Esophagus squamous epithelium (tissue), 5 donors: Measurements from ENCODE around the gene DNAJB1. TPM values are rescaled to one million over a fixed set of nuclear protein-coding genes. Genes with fewer than 3 reads are reported as not detected.
A peak's percentile ranks its signal among the peaks of the same experiment; 100 is the strongest.
"Not testable (repeated sequence)": the region's sequence is repeated elsewhere in the genome, so short reads cannot be mapped to it uniquely, and the experiment has no call there.

Source experiments
- DNase-seq: peaks from one replicate; lab custom pipeline; 2025; lab: John Stamatoyannopoulos, UW
- H3K27ac ChIP-seq, 4 donors: fragments of 200-600 bp; sonication (generic); one replicate each; pipeline ENCODE4 v1.5.1; 2016 to 2019; ENCODE audit warnings: mild to moderate bottlenecking in 1 of 4
- H3K27me3 ChIP-seq, 4 donors: fragments of 200-600 bp; sonication (generic); 1 replicate in 3 of 4; 2 replicates in 1 of 4; pipeline versions ENCODE4 v1.5.1 to v1.6.0; 2017 to 2021; ENCODE audit warnings: antibody characterized with exemption in 1 of 4
- H3K36me3 ChIP-seq, 3 donors: fragments of 200-600 bp; sonication (generic); one replicate each; pipeline ENCODE4 v1.5.1; 2016 to 2019
- H3K4me1 ChIP-seq, 3 donors: fragments of 200-600 bp; sonication (generic); one replicate each; pipeline ENCODE4 v1.5.1; 2017 to 2019
- H3K4me3 ChIP-seq, 4 donors: fragments of 200-600 bp; sonication (generic); 1 replicate in 3 of 4; 2 replicates in 1 of 4; pipeline ENCODE4 v1.5.1; 2016 to 2019; ENCODE audit warnings: mild to moderate bottlenecking in 2 of 4, moderate library complexity in 1 of 4
- H3K9me3 ChIP-seq, 3 donors: fragments of 200-600 bp; sonication (generic); one replicate each; pipeline ENCODE4 v1.5.1; 2016 to 2019
- CTCF ChIP-seq, 6 experiments: fragments of 450-650 bp in 4 of 6; fragments of 200-600 bp in 2 of 6; sonication (generic) in 2 of 6; IDR thresholded peaks; one replicate each; pipeline ENCODE4 v1.5.1; 2016 to 2019; ENCODE audit warnings: antibody characterized with exemption in 6 of 6, mild to moderate bottlenecking in 4 of 6, moderate library complexity in 4 of 6
- POLR2A ChIP-seq, 4 donors: fragments of 450-650 bp; IDR thresholded peaks; one replicate each; pipeline ENCODE4 v1.6.1; 2017; ENCODE audit warnings: antibody characterized with exemption in 4 of 4, mild to moderate bottlenecking in 4 of 4, moderate library complexity in 3 of 4
- WGBS, 2 donors: methylation state at CpG; one replicate each; pipeline ENCODE4 v1.1.5; 2018; 5-methylcytosine and 5-hydroxymethylcytosine counted together
- intact Hi-C: fragments of 100-400 bp; cut with DNase I; formaldehyde crosslinking; loops from one replicate; pipeline ENCODE4 v1.15.0; 2022
- total RNA-seq, 4 donors: library from RNA; depleted of rRNA; stranded (reverse); fragments of >200 nt; gene quantifications; one replicate each; pipeline ENCODE4 v1.1.0, GENCODE V29; 2016
- donor health status: DM: yes; HTN: yes; CAD: no.

The DNAJB1 gene
- total RNA-seq, 4 donors from 2014 or later: 182 to 294 (median 224) TPM

DNA sequence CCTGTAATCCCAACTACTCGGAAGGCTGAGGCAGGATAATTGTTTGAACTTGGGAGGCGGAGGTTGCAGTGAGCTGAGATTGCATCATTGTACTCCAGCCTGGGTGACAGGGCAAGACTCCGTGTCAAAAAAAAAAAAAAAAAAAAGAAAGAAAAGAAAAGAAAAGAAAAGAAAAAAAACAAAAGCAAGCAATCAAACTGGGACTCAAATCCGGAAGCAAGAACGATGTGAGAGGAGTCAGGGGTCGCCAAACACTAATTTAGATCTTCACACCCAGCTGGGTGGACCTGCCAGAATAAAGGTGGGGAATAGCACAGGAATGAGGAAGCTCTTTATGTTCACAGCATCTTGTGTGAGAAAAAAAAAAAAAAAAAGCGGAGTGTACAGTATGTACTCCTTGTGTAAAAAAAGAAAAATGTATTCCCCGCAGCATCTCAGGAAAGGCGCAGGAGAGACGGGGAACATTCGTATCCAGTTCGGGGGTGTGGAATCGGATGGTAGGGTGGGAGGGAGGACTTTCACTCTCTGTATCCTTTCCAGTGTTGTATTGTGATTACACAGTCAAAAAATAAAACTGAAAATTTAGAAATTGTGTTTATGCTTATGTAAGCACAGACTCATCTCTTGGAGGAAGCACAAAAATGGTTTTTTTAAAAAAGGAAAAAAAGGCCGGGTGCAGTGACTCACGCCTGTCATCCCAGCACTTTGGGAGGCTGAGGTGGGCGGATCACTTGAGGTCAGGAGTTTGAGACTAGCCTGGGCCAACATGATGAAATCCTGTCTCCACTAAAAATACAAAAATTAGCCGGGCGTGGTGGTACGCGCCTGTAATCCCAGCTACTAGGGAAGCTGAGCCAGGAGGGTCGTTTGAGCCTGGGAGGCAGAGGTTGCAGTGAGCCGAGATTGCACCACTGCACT is 7.6 kb downstream of the DNAJB1 start:
- intact Hi-C loops: no loop called here
- DNase-seq: no peak
- 26 to 27% methylated on average over 20 to 22 of the region's 22 CpGs for WGBS, 2 donors

DNA sequence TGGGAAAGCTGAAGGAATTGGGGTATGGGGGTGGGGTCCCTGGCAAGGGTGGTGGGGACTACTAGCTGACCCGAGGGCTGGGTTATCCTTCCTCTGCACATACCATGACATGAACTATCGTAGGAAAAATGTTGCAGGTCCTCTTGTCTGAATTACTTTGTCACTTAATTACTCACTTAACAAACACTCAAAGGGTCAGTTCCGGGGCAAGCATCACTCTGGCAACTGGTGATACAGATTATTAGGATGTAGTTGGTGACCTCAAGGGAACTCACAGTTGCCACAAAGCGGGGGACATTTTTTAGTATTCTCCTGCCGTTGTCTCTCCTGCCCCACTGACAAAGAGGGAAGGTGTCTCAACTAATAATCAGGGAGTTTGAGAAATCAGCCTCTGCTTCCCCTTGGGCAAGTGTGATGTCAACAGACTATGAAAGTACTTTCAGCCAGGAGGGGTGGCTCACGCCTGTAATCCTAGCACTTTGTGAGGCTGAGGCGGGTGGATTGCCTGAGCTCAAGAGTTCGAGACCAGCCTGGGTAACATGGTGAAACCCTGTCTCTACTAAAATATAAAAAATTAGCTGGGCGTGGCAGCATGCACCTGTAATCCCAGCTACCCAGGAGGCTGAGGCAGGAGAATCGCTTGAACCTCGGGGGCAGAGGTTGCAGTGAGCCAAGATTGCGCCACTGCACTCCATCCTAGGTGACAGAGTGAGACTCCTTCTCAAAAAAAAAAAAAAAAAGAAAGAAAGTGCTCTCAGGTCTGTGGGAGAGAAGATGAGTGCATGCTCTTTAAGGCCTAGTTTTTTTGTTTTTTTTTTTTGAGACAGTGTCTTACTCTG is 10.3 kb downstream of the DNAJB1 start:
- TF ChIP-seq POLR2A (IDR thresholded peaks at IDR 0.05): no peak
- TF ChIP-seq CTCF (IDR thresholded peaks at IDR 0.05): no peak
- peaks cover 27 to 82% (median 46%) of the 10 kb centered on the region in 3 donors for H3K4me1 ChIP-seq
- no peaks in the 10 kb centered on the region for H3K27me3 ChIP-seq
- no peak overlapping the region for H3K4me3 ChIP-seq
- peaks cover 0 to under 1% (median 0%) of the 10 kb centered on the region in 3 donors for H3K36me3 ChIP-seq
- intact Hi-C loops: loop anchor here (10.0 kb wide), 1 partner anchor 47 kb away; no protein-coding TSS in a partner anchor
- no peak for DNase-seq
- peak overlapping the region; percentile 77 to 100 (median 100) for H3K27ac ChIP-seq
- no peaks in the 10 kb centered on the region for H3K9me3 ChIP-seq
- 35 to 55% methylated on average over 12 of the region's 12 CpGs for WGBS, 2 donors

More for the DNA sequence above, 7.6 kb downstream of the DNAJB1 start:
- Histone ChIP-seq H3K9me3 (no peaks in the 10 kb centered on the region), H3K27ac (peak overlapping the region; percentile 87 to 100 (median 100)), H3K27me3 (no peaks in the 10 kb centered on the region), H3K36me3 (peaks cover 12 to 27% (median 17%) of the 10 kb centered on the region in 3 donors), H3K4me1 (peaks cover 27 to 95% (median 56%) of the 10 kb centered on the region in 3 donors), H3K4me3 (peak overlapping the region in 2 of 4 donors; percentile 13 to 40)
- TF ChIP-seq POLR2A (IDR thresholded peaks at IDR 0.05) (no peak), CTCF (IDR thresholded peaks at IDR 0.05) (no peak)

GRCh38 chr19:14505488-14506239 is 12.5 kb downstream of the DNAJB1 start:
- TF ChIP-seq POLR2A (IDR thresholded peaks at IDR 0.05): no peak
- peak; percentile 42 to 91 (median 80) for TF ChIP-seq CTCF (IDR thresholded peaks at IDR 0.05)
- H3K9me3 ChIP-seq: no peaks in the 10 kb centered on the region
- H3K4me1 ChIP-seq: peaks cover 15 to 70% (median 38%) of the 10 kb centered on the region in 3 donors
- H3K27ac ChIP-seq: peak overlapping the region; percentile 90 to 100 (median 100)
- no peaks in the 10 kb centered on the region for H3K36me3 ChIP-seq
- H3K27me3 ChIP-seq: no peaks in the 10 kb centered on the region
- 16 to 19% methylated on average over 11 to 13 of the region's 19 CpGs for WGBS, 2 donors
- H3K4me3 ChIP-seq: peak overlapping the region in 1 of 4 donors; percentile 21
- intact Hi-C loops: loop anchor here (10.0 kb wide), 1 partner anchor 49 kb away; no protein-coding TSS in a partner anchor
- no peak for DNase-seq

DNA sequence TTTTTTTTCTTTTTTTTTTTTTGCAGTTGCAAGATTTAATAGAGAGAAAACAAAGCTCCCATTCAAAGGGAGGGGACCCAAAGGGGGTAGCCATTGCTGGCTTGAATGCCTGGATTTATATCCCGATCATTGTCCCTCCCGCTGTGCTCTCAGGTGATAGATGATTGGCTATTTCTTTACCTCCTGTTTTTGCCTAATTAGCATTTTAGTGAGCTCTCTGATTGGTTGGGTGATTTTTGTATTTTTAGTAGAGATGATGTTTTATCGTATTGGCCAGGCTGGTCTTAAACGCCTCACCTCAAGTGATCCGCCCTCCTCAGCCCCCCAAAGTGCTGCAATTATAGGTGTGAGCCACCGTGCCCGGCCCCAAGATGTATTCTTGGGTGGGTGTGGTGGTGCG is 13.6 kb downstream of the DNAJB1 start:
- not testable (repeated sequence) for H3K36me3 ChIP-seq, H3K4me3 ChIP-seq, DNase-seq, H3K9me3 ChIP-seq, H3K27me3 ChIP-seq
- 88 to 93% methylated on average over 6 to 8 of the region's 8 CpGs for WGBS, 2 donors
- Histone ChIP-seq H3K27ac (peak overlapping the region in 3 of 4 donors; percentile 99 to 100 (median 100)), H3K4me1 (peaks cover 14 to 60% (median 31%) of the 10 kb centered on the region in 3 donors)
- intact Hi-C loops: loop anchor here (10.0 kb wide), 1 partner anchor 50 kb away; no protein-coding TSS in a partner anchor

DNA sequence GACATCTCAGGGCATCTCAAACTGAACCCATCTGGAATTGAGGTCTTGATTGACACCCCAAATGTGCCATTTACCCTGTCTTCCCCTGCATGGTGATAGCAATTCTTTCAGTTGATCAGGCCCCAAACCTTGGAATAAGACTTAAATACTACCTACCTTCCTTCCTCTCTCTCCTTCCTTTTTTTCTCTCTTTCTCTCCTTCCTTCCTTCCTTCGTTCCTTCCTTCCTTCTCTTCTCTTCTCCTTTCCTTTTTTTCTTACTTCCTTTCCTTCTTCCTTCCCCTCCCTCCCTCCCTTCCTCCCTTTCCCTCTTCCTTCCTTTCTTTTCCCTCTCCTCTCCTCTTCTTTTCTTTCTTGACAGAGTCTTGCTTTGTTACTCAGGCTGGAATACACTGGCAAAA is 14.9 kb downstream of the DNAJB1 start:
- no peak for DNase-seq
- Histone ChIP-seq H3K36me3 (no peaks in the 10 kb centered on the region), H3K9me3 (no peaks in the 10 kb centered on the region), H3K4me1 (peaks cover 14 to 50% (median 20%) of the 10 kb centered on the region in 3 donors), H3K4me3 (no peak overlapping the region), H3K27ac (no peak overlapping the region), H3K27me3 (no peaks in the 10 kb centered on the region)
- intact Hi-C loops: loop anchor here (10.0 kb wide), 1 partner anchor 52 kb away; no protein-coding TSS in a partner anchor
- TF ChIP-seq POLR2A (IDR thresholded peaks at IDR 0.05): no peak
- no peak for TF ChIP-seq CTCF (IDR thresholded peaks at IDR 0.05)
- 52 to 67% methylated on average over 1 of the region's 1 CpG for WGBS, 2 donors
